GM19463 (cell line): ENCODE data around the gene GRP.
A peak's percentile ranks its signal among the peaks of the same experiment; 100 is the strongest.

Experiments used
- ATAC-seq: cut with Tn5 transposase; IDR thresholded peaks from one replicate; pipeline ENCODE4 v1.9.1; 2021; ENCODE audit warnings: mild to moderate bottlenecking, moderate library complexity; ENCODE audit not compliant: unreplicated experiment

GRP gene

DNA sequence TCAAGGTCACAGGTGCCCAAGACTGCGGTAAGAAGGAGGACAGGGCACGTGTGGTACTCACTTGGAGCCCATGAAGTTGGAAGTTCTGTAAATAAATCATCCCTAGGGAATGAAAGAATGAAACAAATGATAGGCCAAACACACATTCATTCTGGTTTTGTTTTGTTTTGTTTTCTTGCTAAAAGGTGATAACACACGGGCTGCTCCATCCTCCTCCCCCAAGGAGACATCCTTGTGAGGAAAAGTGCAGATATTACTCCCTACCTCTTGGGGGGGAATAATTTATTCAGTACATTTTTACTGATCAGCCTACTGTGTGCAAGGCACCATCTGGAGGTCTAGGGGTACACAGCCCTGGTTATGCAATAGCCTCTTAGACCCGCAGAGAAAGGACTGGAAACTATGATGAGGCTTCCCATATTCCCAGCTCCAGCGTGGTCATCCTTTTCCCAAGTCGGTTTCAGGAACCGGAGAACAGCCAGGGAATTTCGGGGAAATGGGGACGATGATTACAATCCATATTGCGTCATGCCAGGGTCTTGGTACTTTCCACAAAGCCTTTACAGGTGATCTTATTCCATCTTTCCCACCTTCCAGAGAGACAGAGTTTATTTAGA lies 47.0 kb downstream of the GRP start:
- no peak for ATAC-seq

DNA sequence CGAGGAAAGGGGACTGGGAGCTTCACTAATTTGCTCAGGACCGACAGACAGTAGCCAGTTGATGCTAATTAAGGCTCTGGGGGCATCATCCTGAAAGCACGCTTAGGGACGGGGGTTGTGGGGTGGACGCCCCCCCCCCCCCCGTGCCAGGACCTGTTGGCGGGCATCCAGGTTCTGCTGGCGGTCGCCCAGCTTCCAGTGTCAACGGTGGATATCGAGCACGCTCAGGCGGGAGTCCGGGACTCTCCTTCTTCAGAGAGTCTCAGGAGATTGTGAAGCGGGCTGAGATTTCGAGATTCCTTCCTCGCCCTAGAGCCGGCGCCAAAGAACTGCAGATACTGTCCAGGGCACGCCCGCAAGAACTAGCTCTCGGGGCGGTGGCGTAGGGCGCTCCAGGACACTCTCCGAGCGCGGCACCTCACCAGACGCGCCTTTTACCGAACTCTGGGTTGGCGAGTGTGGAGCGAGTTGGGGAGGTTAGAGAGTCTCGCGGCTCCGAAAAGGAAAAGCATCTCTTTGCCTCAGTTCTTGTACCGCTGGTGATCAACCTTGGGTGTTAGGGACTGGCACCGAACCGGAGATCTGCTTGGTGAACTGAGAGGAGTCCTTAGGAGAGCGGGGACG lies 47.7 kb downstream of the GRP start:
- ATAC-seq: no peak

DNA sequence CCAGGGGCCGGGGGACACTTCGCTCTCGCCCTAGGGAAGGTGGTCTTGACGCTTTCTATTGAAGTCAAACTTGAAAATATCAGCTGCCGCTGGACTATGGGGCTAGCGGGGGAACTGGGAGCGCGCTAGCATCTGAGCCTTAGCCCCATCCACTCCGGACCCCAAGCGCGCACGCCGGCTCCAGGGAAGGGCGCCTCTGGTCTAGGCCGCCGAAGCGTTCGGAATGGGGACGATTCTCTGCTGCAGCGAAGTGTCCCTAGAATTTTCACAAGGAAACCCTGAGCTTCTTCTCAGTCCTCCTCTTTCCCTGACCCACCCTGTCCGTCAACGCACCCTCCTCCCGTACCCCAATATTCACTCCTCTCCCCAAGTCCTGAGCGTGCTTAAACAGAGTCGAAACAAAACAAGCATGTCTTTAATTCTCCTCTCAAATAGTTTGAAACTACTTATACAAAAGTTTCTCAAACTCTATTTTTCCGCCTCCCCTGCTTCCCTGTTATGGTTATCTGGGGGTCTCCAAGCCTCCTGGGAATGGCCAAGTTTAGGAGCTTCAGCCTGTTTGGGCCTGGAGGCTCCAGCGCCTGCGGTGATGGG lies 48.3 kb downstream of the GRP start:
- no peak for ATAC-seq

DNA sequence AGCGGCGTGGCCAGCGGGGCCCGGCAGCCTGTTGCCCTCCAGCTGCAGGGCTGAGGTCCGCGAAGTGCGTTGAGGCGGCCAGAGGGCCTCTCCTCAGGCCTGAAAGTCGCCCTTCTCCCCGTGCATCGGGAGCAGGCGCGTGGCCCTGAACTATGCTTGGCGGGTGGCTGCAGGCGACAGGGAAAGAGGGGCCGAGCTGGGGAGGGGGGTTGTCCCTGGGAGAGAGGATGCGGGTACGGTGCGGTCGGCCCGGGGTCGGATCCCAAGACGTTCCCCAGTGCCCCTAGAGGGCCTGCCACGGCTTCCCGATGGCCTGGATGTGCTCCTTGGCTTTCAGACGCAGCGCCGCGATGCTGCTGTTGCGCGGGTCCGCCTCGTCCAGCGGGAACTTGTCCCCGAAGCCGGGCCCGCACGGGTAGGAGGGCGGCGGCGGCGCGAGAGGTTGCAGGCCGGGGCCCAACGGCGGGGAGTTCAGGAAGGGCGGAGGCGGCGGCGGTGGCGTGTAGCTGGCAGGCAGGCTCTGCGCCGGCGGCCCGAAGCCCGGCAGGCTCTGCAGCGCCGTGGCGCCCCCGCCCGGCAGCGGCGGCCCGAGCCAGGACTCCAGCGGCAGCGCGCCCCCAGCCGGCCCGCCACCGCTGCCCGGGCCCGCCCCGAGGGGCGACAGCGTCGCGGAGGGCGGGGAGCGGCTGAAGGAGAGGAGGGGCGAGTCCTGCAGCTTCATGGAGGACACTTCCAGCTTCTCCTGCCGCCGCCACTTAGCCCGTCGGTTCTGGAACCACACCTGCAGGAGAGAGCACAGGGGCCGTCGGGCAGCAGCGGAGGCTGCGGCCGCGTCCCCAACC lies 49.0 kb downstream of the GRP start:
- ATAC-seq: peak; percentile 42

DNA sequence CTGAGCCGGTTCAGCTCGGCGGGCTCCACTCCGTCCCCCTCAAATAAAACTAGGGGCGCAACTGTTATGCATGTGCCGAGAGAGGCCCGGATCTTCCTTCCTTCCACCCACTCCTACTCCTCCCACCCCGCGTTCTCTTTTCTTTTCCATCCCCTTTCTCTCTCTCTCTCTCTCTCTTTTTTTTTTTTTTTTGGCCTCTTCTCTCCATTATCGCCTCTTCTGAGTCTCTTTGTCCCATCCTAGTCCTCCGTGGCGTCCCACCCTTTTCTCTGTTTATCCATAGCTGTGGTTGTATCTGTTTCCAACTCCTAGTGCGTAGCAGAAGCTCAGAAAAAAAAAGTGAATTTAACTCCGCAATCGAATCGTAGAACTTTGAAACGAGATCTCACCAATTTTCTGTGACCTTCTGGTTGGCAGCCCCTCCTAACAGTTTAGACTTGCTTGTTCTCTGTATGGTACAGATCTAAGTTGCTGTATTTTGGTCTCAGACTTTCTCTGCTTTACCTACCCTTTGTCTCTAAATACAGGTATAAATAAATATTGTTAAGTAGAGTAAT lies 49.7 kb downstream of the GRP start:
- ATAC-seq: no peak

DNA sequence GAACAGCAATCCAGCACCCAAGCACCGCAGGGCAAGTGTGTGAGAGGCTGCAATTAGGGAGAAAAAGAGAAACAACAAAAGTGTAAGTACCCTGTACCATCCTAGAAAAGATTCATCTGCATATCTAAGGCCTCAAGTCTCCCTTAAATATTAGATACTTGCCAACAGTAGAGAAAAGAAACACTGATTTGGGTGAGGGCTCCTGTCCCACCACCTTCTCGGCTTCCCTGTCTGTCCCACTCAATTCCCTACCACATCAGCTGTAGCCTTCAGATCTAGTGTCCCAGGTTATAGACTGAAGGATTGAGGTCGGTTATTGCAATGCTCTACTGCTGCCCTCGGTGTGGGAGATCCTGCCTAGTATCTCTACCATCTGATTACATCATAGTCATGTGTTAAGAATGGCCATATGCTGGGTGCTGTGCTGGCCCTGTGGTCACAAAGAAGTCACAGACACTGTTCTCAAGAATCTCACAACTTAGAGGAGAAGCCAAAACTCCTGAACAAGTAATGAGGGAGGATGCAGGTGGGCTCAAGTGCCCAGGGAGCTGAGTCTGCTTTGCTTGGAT lies 50.8 kb downstream of the GRP start:
- no peak for ATAC-seq

DNA sequence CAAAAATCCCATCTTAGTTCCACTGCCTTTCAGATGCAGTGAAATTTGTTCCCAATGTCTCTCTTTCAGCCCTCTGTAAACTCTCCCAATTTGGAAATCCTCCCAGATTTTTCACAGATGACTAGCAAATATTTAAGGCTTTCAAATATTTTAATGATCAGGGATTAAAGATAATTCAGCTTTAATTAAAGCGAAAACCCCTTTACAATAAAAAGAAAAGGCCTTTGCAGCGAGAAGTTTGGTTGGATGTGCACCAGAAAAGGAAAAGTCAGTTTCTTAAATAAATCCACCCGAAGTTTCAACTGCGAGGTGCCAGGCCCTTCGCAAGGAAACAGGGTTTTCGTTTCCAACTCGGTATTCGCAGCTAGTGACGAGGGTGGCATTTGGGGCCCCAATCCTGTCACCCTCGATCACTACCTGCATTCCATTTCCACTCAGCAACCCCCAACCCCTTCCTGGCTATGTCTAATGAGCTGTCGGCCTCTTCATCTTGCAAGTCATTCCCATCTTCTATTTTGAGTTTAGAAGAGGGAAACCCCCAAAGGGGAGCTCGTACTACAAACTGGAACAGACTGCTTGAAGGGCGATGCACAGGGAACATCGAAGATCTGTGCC lies 51.8 kb downstream of the GRP start:
- ATAC-seq: no peak

DNA sequence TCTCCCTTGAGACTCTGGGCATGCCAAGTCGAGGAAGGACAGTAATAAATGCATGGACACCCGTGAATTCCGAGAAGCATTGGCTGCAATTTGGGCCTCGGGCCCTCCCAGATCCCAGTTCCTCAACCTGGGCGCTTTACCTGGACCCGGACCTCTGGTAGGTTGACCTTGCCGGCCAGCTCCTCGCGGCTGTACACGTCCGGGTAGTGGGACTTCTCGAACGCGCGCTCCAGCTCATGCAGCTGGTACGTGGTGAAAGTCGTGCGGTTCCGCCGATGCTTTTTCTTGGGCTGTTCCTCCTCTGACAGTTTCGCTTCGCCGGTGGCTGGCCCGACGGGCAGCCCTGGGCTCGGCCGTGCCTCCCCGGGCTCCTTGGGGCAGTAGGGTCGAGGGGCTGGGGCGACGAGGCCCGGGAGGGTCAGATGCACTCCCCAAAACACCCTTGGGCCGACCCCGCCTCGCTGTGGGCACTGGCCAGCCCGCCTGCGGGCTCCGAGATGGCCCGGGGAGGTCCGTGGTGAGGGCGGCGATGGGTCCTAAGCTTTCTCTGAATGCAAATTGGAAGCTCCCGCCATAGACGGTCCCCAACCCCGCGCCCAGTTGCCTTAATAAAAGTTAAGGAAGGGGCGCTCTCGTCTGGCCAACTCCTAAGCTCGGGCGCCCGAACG lies 52.4 kb downstream of the GRP start:
- ATAC-seq: no peak

DNA sequence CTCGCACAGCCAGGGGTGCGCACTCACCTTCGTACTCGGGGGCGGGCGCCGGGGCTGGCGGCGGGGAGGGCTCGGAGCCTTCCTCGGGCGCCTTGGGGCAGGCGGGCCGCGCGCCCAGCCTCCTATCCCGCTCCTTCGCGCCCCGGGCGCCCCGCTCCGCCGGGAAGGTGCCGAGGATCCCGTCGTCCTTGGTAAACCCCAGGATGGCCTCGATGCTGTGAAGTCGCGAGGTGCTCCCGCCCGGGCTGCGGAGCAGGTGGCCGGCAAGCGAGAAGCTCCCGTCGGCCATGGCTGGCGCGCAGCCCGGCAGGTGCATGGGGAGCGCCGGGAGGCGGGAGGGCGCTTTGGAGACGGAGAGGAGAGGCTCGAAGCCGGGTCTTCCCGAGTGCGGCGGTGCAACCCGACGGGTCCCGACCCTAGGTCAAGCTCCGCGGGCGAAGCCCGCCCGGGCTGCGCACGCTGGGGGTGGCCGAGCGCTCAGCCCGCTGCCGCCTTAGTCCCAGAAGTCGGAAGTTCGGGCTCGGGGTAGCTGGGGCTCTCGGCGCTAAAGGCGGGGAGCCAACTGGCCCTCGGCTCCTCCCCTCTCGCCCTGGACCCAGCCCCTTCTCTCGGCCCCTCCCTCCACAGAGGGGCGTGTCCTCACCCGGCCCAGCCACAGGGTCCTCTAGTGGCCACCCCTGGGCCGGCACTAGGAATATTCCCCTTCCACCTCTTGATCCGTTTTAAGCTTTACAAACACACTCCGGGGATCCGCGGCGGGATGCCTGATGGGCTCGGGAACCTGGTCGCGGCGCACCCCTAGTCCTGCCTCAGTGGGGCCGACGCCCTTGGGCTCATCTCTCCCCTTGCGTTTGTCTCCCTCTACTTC lies 53.2 kb downstream of the GRP start, which contains the start of gene RAX:
Gene RAX, minus strand, starts transcription at position 564 of the 868 bp plus-strand sequence. Its CDS starts 248 bp downstream, at position 316.
- peak; percentile 50 for ATAC-seq

DNA sequence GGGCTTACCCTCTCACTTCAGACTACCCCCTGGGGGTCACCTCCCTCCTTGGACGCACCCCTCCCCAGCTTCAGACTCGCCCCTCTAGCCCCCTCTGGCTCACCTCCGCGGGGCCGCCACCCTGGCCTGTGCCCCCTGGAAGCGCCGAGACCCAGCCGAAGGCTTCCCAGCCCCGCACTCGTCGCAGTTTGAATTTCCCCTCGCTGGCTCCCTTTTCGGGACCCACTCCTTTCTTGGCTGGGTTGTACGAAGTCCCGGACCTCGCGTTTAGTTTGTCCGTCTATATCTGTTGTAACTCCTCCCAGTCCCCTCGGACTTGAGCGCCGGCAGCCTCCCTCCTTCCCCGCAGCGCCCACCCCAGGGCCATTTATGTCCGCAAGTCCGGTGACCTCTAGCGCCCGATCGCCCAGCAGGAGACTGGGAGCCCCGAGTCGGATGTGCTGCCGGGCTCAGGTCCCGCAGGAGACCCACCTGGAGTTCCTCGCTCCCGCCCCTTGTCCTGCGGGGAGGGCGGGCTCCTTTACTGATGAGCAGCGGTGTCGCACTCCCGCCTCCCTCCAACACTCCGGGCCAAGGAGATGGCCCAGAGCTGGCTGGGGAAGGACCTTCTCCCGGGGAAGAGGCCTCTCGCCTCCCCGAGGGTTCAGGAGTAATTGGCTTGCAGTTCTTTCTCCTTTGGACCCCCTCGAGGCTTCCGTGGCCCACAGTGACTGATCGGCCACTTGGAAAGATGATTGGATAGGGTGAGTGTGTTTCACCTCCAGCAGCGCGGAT lies 54.0 kb downstream of the GRP start:
- no peak for ATAC-seq

DNA sequence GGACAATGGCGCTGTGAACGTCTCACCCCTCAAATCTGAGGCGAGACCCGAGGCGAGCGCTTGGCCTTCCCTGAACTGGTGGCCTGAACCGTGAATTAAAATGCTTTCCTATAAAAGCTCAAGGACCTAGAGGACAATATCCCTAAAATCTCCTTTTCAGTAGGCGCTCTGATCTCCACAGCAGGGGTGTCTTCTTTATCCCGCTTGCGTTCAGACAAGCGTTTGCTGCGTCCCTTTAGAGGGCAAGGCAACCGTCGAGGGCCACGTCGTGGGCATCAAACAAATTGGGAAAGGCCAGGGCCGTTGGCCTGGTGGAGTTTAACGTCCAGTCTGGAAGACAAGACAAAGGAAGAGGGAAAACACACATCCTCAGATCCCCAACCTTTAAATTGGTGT lies 54.6 kb downstream of the GRP start:
- no peak for ATAC-seq

DNA sequence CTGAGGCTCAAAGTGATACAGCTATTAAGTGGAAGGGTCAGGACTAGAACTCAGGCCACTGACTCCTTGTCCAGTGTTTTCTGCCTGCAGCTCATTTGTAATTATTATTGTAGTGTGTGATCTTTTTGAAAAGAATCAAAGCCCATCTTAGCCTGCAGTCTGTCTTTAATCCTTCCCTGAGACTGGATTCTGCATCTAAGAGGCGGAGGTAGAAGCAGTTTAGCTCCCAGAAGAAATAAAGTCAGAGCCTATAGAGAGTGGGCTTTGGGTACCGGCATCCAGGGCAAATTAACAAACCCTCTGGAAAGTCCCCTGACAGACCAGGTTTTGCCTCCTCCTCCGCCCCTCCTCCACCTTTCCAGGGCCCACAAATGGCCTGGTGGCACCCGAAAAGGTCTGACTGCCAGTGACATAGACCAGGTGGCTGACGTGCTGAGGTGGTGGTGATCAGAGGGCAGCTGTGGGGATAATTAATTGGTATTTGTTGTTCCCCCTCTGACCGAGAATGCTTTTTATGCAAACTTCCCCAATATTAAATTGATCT lies 55.5 kb downstream of the GRP start:
- no peak for ATAC-seq

DNA sequence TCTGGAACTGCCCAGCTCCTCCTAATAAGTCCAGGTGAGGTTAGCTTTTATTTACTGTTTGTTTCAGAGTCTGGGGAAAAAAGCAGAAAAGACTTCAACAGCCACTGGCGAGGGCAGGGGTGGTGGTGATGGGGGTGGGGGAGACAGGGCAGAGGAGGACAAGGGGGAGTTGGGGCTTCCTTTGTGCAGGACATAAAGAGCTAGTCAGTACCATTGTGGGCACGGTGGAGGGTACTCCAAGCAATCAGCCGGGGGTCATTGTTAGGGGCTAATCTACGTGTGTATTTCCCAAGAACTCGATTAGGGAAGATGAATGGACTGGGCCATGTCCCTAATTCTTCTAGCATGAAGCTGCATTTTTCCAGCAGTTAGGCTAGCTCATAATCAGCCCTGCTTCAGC lies 56.1 kb downstream of the GRP start:
- ATAC-seq: no peak

DNA sequence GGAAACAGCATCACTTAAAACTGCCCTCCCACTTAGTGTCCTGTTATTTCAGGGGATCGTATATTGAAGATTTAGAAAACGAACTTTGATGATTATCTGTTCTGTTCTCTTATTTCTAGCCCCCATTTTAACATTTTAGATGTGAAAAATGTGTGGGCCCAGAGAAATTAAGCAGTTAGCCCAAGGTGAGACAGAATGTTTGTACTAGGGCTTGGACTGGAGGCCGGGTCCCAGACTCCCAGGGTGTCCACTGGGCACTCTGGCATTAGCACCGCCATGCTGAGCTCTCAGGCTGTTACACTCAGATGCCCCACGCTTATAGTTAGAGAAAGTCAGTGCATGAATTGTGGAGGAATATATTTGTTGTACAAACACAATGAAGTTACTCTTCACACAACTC lies 58.8 kb downstream of the GRP start:
- no peak for ATAC-seq

DNA sequence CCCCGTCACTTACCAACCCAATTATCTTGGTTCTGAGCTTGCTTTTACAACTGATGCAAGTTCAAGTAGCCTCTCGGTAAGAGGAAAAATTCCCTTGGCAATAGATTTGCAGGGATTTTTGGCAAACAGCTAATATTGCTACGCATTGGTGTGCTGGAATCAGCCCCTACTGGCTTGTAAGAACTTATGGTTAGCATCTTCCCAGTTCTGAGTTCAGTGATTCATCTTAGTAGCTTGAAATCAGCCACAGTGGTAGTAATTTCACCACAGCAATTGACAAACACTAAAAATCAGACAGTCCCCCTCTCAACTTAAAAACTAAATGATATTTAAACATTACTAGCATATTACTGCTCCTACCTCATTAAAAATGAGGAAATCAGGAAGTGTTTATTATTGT lies 59.2 kb downstream of the GRP start:
- ATAC-seq: no peak

DNA sequence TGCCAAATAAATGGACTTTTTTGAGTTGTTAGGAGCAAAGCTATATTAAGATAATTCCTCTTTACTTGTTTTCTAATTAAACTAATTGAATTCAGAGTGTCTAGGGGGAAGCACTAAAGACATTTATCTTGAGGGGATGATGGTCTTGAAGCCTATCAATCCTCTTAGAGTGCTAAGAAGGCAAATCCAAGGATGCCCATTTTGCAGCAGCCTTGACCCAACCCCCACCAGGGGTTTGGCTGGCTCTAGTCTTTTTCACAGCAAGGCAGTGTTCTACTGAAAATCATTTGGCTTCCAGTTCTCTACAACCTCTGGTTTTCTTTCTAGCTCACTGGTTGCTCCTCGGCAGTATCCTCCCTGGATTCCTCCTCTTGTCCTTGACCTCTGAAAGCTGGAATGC lies 59.8 kb downstream of the GRP start:
- no peak for ATAC-seq
